Measurements from ENCODE around the gene SPOP. TPM values are rescaled to one million over a fixed set of nuclear protein-coding genes. Genes with fewer than 3 reads are reported as not detected.
"Not testable (repeated sequence)": the region's sequence is repeated elsewhere in the genome, so short reads cannot be mapped to it uniquely, and the experiment has no call there.

The SPOP gene
- total RNA-seq, 1 donor from 2014 or later = 61.4 TPM

DNA sequence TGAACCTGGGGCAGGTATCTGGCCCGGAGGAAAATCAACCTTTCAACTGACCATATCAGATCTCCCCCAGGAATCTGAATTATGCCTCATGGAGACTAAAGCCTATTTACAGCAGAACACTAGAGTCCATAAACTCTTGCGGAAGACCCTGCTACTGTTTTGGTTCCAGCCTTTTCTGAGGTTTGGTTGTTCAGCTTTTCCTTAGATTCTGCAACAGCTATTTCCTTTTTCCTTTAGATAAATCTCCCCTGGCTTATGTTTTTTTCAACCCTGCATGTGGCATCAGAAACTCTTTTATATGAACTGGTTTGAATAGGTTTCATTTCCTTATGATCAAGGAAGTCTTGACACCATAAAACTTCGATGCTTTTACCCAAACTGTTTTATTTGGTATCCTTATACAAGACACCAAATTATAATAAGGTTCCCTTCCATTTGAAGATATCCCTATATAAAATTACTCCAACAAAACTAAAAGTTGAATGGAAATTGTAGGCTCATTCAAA lies 13.1 kb downstream of the SPOP start:
- intact Hi-C loops (cut with micrococcal nuclease) = no loop called here
- Mint-ChIP-seq H3K4me3 (no peak overlapping the region), H3K9me3 (no peaks in the 10 kb centered on the region), H3K27me3 (no peaks in the 10 kb centered on the region), H3K36me3 (ENCODE audit: low read depth) (peaks cover 19% of the 10 kb centered on the region), H3K4me1 (peaks cover 24% of the 10 kb centered on the region), H3K27ac (no peak overlapping the region)
- DNase-seq = no peak

DNA sequence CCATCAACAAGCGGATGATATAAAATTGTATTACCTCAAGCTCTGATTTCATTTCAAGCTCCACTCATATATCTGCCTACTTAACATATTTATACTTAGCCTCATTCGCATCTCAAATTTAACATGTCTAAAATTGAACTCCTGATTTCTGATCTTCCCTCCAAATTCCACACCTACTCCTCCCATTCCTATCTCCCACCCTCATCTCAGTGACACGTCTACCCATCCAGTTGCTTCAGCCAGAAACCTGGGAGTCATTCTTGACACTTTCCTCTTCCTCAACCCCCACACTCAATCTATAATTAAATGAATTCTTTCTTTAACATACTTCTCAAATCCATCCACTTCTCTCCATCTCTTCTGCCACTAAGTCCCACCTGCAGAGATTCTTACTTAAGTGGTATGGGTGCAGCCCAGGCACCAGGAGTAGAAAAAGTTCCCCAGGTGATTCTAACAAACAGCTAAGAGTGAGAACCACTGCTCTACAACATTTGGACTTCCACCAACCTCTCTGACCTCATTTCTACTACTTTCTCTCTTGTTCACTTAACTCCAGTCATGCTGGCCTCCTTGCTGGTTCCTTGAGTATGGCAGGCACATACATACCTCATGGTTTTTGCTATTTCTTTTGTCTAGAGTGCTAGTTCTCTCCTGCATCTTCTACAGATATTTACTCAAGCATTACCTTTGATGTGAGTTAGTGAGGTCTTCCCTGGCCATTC lies 18.1 kb downstream of the SPOP start:
- peaks cover 23% of the 10 kb centered on the region for H3K4me1 Mint-ChIP-seq

DNA sequence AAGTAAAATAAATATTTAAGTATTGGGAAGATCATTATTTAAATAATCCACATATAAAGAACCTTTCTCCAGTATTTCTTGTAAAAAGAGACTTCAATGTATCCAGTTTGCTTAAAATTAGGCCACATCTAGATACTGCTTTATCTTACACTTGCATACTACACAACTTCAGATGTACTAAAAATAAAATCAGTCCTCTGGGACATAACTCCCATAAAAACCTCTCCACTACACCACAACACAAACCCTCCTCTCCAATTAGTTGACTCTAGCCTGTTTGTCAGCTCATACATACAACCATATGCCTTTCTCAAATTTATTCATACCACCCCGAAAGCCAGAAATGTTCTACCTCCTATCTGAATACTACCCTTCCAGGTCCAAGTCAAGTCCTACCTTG lies 21.6 kb downstream of the SPOP start:
- intact Hi-C loops (cut with micrococcal nuclease) = no loop called here
- Mint-ChIP-seq H3K9me3 (no peaks in the 10 kb centered on the region), H3K27ac (no peak overlapping the region), H3K36me3 (ENCODE audit: low read depth) (peaks cover 21% of the 10 kb centered on the region), H3K27me3 (no peaks in the 10 kb centered on the region), H3K4me3 (no peak overlapping the region), H3K4me1 (peaks cover 20% of the 10 kb centered on the region)
- DNase-seq = no peak

More for the DNA sequence above, 18.1 kb downstream of the SPOP start:
- Mint-ChIP-seq H3K4me3 (no peak overlapping the region), H3K27ac (no peak overlapping the region), H3K27me3 (no peaks in the 10 kb centered on the region), H3K36me3 (ENCODE audit: low read depth) (peaks cover 25% of the 10 kb centered on the region), H3K9me3 (no peaks in the 10 kb centered on the region)
- intact Hi-C loops (cut with micrococcal nuclease) = no loop called here
- DNase-seq = no peak

DNA sequence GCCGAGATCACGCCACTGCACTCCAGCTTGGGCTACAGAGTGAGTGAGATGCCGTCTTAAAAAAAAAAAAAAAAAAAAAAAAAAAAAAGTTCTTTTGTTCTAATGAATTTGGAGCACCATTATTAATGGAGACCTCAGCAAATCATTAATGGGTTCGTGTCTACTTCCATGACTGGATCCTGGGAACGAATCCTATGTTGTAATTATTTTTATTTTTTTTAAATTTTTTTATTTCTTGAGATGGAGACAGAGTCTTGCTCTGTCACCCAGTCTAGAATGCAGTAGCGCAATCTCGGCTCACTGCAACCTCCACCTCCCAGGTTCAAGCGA lies 30.7 kb downstream of the SPOP start:
- Mint-ChIP-seq H3K4me1 (peaks cover 31% of the 10 kb centered on the region), H3K27ac (no peak overlapping the region), H3K4me3 (peak overlapping the region; percentile 58), H3K9me3 (no peaks in the 10 kb centered on the region), H3K27me3 (no peaks in the 10 kb centered on the region), H3K36me3 (ENCODE audit: low read depth) (peaks cover 3% of the 10 kb centered on the region)
- DNase-seq = no peak
- intact Hi-C loops (cut with micrococcal nuclease) = loop anchor here (2.0 to 5.0 kb wide), 2 partner anchors 30 to 45 kb away; no protein-coding TSS in a partner anchor

DNA sequence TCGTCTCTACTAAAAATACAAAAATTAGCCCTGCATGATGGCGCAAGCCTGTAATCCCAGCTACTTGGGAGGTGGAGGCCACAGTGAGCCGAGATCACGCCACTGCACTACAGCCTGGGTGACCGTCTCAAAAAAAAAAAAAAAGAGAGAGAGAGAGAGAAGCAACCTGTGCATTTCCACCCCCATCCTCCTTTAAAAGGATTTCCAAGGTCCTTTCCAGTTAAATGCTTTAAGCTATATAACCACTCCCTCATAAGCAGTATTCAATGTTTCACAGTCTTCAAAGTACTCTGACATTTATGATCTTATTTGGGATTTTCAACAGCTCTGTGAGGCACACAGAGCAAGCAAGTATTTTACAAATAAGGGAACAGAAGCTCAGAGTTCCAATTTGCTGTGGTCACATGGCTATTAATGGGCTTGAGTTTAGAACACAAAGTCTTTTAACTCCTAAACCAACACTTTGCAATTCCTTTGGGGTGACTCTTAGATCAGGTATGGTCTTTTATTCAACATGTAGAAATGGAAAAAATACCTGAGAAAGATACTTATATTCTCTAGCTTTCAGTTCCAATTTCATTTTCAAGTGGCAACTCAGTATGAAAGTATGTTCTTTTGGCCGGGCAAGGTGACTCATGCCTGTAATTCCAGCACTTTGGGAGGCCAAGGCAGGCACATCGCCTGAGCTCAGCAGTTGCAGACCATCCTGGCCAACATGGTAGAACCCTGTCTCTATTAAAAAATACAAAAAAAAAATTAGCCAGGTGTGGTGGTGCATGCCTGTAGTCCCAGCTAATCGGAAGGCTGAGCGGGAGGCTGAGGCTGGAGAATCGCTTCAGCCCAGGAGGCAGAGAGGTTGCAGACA lies 31.3 kb downstream of the SPOP start:
- intact Hi-C loops (cut with micrococcal nuclease) = loop anchor here (2.0 to 5.0 kb wide), 2 partner anchors 30 to 44 kb away; no protein-coding TSS in a partner anchor
- H3K4me1 Mint-ChIP-seq = peaks cover 31% of the 10 kb centered on the region
- peak overlapping the region; percentile 58 for H3K4me3 Mint-ChIP-seq

DNA sequence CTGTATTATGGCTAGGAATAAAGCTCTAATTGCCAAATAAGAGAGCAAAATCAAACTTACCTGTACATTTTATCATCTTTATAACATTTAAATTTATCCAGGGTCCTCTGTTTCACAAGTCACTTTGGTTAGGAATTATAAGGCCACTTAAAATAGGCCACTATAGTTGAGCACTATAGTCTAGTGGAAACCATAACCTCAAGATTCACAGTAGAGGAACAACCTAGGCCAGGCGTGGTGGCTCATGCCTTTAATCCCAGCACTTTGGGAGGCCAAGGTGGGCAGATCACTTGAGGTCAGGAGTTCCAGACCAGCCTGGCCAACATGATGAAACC lies 31.9 kb downstream of the SPOP start:
- not testable (repeated sequence) for H3K27me3 Mint-ChIP-seq; H3K36me3 Mint-ChIP-seq (ENCODE audit: low read depth); H3K9me3 Mint-ChIP-seq; DNase-seq; H3K4me3 Mint-ChIP-seq
- Mint-ChIP-seq H3K27ac (peak overlapping the region; percentile 80), H3K4me1 (peaks cover 27% of the 10 kb centered on the region)
- intact Hi-C loops (cut with micrococcal nuclease) = loop anchor here (2.0 to 5.0 kb wide), 2 partner anchors 31 to 44 kb away; no protein-coding TSS in a partner anchor

More for the DNA sequence above, 31.3 kb downstream of the SPOP start:
- Mint-ChIP-seq H3K27ac (peak overlapping the region; percentile 80), H3K9me3 (no peaks in the 10 kb centered on the region), H3K36me3 (ENCODE audit: low read depth) (peaks cover 3% of the 10 kb centered on the region), H3K27me3 (no peaks in the 10 kb centered on the region)
- DNase-seq = peak; percentile 76

DNA sequence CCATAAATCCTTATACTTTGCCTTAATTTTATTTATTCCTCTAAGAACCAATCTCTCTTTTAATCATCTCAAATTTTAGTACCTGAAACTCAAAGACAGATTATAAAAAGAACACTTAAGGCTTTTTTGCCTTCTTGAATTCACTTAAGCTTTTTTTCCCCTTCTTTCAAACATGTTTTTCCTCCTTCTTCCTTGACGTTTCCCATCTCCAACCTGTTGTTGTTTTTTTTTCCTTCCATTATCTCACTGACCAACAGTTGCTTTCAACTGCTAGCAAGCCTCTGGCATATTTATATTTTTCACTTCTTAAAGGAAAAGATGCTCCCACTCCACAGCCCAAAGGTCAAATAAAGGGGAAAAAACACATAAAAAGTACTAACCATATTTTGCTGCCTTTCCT lies 32.2 kb downstream of the SPOP start:
- no peaks in the 10 kb centered on the region for H3K27me3 Mint-ChIP-seq
- no peak overlapping the region for H3K4me3 Mint-ChIP-seq
- peaks cover 7% of the 10 kb centered on the region for H3K36me3 Mint-ChIP-seq (ENCODE audit: low read depth)
- no peak for DNase-seq
- peaks cover 25% of the 10 kb centered on the region for H3K4me1 Mint-ChIP-seq
- H3K9me3 Mint-ChIP-seq = no peaks in the 10 kb centered on the region
- H3K27ac Mint-ChIP-seq = peak overlapping the region; percentile 76
- intact Hi-C loops (cut with micrococcal nuclease) = loop anchor here (2.0 to 5.0 kb wide), 2 partner anchors 31 to 43 kb away; no protein-coding TSS in a partner anchor

DNA sequence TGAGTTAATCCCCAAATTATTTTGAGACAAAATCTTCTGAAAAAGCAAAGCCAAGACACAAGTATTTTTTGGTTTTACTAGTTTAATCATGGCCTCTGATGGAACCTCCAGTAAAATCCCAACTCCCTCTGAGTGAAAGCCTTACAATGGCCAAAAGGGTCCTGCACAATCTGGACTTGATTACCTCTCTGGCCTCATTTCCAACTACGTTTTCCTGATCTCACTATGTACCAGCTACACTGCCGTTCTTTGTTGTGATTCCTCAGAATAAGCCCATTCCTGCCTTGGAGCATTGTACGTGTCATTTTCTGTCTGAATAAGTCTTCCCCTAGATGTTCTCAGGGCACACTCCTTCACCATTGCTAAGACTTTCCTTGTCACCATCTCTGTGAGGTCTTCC lies 37.3 kb downstream of the SPOP start:
- Mint-ChIP-seq H3K27ac (no peak overlapping the region), H3K9me3 (no peaks in the 10 kb centered on the region), H3K4me1 (peaks cover 6% of the 10 kb centered on the region), H3K4me3 (no peak overlapping the region), H3K36me3 (ENCODE audit: low read depth) (peaks cover 19% of the 10 kb centered on the region), H3K27me3 (no peaks in the 10 kb centered on the region)
- no peak for DNase-seq
- intact Hi-C loops (cut with micrococcal nuclease) = no loop called here

DNA sequence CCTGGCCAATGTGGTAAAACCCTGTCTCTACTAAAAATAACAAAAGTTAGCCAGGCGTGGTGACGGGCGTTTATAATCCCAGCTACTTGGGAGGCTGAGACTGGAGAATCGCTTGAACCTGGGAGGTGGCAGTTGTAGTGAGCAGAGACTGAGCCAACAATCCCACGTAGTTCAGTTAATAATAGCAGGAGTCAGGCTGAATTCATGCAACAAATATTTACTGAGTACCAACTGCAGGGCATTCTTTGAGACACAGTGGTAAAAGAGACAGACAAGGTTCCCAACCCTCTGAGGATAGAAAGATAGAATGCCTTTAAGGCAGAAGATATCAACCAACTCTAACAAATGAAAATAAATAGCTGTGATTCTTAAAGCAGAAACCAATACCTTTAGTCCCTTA lies 39.1 kb downstream of the SPOP start:
- Mint-ChIP-seq H3K4me1 (peaks cover 6% of the 10 kb centered on the region), H3K9me3 (no peaks in the 10 kb centered on the region), H3K4me3 (no peak overlapping the region), H3K27ac (no peak overlapping the region), H3K27me3 (no peaks in the 10 kb centered on the region), H3K36me3 (ENCODE audit: low read depth) (peaks cover 19% of the 10 kb centered on the region)
- intact Hi-C loops (cut with micrococcal nuclease) = no loop called here
- no peak for DNase-seq

DNA sequence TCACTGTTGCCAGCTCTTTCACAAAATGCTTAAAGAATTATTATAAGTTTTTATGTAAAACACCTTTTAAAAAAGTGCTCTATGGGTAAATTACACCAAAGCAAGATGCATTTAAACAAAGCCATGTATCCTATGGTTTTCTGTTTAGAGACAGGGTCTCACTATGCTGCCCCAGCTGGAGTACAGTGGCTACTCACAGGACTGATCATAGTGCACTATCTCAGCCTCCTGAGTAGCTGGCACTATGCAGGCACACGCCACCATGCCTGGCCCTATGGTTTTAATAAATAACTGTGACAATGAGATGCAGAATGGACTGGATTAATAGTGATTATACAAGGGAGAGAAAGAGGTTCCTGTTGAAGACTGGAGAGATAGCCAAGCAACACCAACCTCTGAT lies 40.2 kb downstream of the SPOP start:
- peaks cover 23% of the 10 kb centered on the region for H3K36me3 Mint-ChIP-seq (ENCODE audit: low read depth)
- no peak overlapping the region for H3K4me3 Mint-ChIP-seq
- intact Hi-C loops (cut with micrococcal nuclease) = no loop called here
- no peaks in the 10 kb centered on the region for H3K9me3 Mint-ChIP-seq
- no peak for DNase-seq
- peaks cover 6% of the 10 kb centered on the region for H3K4me1 Mint-ChIP-seq
- no peaks in the 10 kb centered on the region for H3K27me3 Mint-ChIP-seq
- no peak overlapping the region for H3K27ac Mint-ChIP-seq

DNA sequence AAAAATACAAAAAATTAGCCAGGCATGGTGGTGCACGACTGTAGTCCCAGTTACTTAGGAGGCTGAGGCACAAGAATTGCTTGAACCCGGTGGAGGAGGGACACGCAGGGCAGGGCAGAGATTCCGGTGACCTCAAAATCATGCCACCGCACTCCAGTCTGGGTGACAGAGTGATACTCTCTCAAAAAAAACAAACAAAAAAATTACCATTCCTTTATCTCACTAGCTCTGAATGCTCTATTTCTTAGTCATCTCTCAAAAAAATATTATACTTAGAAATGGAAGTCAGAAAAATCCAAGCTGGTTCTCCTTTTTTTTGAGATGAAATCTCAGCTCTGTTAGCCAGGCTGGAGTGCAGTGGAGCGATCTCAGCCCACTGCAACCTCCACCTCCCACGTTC lies 40.8 kb downstream of the SPOP start:
- no peaks in the 10 kb centered on the region for H3K27me3 Mint-ChIP-seq
- H3K36me3 Mint-ChIP-seq (ENCODE audit: low read depth) = peaks cover 23% of the 10 kb centered on the region
- H3K27ac Mint-ChIP-seq = no peak overlapping the region
- intact Hi-C loops (cut with micrococcal nuclease) = no loop called here
- no peaks in the 10 kb centered on the region for H3K9me3 Mint-ChIP-seq
- no peak for DNase-seq
- peaks cover 6% of the 10 kb centered on the region for H3K4me1 Mint-ChIP-seq
- no peak overlapping the region for H3K4me3 Mint-ChIP-seq

DNA sequence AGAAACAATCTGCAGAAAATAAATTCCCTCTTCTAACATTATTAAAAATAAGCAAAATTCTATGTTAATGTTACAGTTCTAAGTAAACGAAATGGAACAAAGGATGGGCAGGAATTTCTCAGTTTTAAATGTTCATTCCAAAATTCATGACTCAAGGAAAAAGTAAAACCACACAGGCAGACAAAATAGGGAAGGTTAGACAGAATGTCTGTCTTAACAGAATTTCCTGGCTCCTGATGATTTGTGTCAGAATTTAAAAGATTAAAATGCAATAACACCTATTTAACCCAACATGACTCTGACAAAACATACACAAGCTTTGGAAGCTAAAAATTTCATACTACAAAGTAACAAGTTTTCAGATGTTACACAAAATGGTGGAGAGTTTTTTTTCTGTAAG lies 42.8 kb downstream of the SPOP start:
- no peaks in the 10 kb centered on the region for H3K9me3 Mint-ChIP-seq
- peaks cover 11% of the 10 kb centered on the region for H3K4me1 Mint-ChIP-seq
- H3K36me3 Mint-ChIP-seq (ENCODE audit: low read depth) = peaks cover 15% of the 10 kb centered on the region
- no peak for DNase-seq
- no peak overlapping the region for H3K4me3 Mint-ChIP-seq
- no peak overlapping the region for H3K27ac Mint-ChIP-seq
- no peaks in the 10 kb centered on the region for H3K27me3 Mint-ChIP-seq
- intact Hi-C loops (cut with micrococcal nuclease) = no loop called here

DNA sequence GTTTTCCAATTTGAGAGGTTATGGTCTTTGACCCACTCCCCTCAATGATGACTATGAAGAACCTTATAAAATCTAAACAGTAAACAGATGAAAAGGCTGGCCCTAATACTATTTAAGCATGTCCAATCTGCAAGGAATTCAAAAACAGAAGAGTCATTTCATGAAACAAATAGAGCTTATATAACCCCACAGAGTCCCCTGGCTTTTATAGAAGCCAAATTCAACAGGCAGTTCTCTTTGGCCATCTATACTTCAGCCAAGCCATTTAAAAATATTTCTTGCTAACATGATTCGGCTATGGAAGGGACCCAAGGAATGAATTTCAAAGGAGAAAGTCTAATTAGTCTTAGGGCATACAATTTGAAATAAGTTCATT lies 43.4 kb downstream of the SPOP start:
- H3K4me3 Mint-ChIP-seq = no peak overlapping the region
- intact Hi-C loops (cut with micrococcal nuclease) = no loop called here
- H3K27ac Mint-ChIP-seq = no peak overlapping the region
- H3K9me3 Mint-ChIP-seq = no peaks in the 10 kb centered on the region
- H3K27me3 Mint-ChIP-seq = no peaks in the 10 kb centered on the region
- H3K4me1 Mint-ChIP-seq = peaks cover 11% of the 10 kb centered on the region
- H3K36me3 Mint-ChIP-seq (ENCODE audit: low read depth) = peaks cover 15% of the 10 kb centered on the region
- no peak for DNase-seq

DNA sequence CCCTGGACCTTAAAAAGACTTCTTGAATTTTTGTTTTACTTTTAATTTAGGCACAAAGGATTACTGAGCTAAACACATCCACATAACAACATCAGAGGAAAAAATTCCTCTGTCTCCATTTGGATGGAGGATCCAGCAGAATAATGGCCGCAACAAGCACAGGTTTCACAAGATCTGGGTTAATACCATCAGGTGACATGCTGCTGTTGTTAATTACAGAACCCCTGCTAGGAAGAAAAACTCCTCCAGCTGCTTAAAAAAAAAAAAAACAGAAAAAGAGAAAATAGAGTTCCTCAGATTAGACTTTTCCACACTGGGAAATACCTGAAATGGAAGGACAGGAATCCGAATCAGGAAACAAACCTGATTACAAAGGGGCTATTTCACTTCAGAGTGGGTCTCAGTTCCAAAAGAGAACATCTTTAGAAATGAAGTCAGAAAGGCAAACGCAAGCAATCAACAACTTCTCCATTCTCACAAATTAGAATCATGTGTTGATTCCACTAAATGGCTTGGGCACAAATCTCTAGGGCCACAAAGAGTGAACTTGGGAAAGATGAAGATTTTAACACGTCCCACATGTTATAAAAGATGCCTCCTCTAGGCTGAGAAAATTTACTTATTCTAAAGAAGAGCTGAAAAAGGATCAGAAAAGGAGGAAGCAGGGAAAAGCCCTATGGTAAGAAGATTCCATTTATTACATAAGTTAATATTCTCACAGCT lies 44.0 kb downstream of the SPOP start:
- Mint-ChIP-seq H3K9me3 (no peaks in the 10 kb centered on the region), H3K36me3 (ENCODE audit: low read depth) (peaks cover 13% of the 10 kb centered on the region)

More for the DNA sequence above, 44.0 kb downstream of the SPOP start:
- intact Hi-C loops (cut with micrococcal nuclease) = no loop called here
- Mint-ChIP-seq H3K27ac (no peak overlapping the region), H3K4me1 (peaks cover 11% of the 10 kb centered on the region), H3K4me3 (no peak overlapping the region), H3K27me3 (no peaks in the 10 kb centered on the region)
- DNase-seq = no peak
